ENCODE results near the gene DESI2.

Gene DESI2

GRCh38 chr1:244755673-244756072 lies 102.7 kb downstream of the DESI2 start:
- DNase-seq (ENCODE audit: low spot score) = no peak

DNA sequence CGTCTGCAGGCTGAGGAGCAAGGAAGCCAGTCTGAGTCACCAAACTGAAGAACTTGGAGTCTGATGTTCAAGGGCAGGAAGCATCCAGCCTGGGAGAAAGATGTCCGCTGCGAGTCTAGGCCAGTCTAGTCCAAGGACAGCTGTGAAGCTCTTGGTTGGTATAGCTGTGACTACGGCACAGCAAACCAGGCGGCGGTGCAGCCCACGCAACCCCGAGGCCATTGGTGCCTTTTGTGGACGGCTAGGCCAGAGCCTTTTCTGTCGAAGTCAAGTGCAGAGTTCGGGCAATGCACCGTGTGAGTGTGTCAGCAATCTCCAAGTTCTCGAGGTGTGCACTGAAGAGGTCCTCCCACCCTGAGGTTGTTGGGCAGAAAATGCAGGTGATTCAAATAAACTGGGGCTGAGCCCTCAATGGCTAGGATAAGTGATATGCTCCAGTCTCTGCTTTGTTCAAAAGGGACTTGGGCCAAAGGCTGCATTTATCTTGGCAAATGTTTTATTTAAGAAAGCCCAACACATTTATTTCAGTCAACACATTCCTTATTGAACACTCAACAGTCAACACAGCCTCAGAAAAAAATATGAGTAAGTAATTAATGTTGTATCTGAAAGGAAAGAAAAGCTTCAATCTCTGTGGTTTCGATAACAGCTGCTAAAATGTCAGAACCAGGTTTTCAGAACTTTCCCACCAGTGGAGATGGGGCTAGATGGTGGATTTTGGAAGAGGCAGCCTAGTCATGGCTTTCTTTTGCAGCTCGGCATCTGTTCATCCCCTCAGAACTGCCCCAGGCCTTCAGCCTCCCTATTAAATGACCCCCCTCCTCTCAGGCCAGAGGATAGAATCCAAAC lies 104.4 kb downstream of the DESI2 start:
- DNase-seq (ENCODE audit: low spot score) = no peak
